GM12875 (cell line): ENCODE measurements around the gene HOXB4.
A peak's percentile ranks its signal among the peaks of the same experiment; 100 is the strongest.

ENCODE experiments used
- H3K4me3 ChIP-seq: one replicate; pipeline ENCODE4 v1.5.1; 2011; ENCODE audit warnings: low read depth, low read length, control low read depth
- TF ChIP-seq, protein P1 (sequence below): IDR thresholded peaks from 2 replicates; pipeline ENCODE4 v1.5.1; 2011; ENCODE audit warnings: low read depth, mild to moderate bottlenecking, control low read depth, inconsistent platforms, low read length, moderate library complexity, borderline replicate concordance; ENCODE audit not compliant: insufficient read depth

Gene HOXB4

DNA sequence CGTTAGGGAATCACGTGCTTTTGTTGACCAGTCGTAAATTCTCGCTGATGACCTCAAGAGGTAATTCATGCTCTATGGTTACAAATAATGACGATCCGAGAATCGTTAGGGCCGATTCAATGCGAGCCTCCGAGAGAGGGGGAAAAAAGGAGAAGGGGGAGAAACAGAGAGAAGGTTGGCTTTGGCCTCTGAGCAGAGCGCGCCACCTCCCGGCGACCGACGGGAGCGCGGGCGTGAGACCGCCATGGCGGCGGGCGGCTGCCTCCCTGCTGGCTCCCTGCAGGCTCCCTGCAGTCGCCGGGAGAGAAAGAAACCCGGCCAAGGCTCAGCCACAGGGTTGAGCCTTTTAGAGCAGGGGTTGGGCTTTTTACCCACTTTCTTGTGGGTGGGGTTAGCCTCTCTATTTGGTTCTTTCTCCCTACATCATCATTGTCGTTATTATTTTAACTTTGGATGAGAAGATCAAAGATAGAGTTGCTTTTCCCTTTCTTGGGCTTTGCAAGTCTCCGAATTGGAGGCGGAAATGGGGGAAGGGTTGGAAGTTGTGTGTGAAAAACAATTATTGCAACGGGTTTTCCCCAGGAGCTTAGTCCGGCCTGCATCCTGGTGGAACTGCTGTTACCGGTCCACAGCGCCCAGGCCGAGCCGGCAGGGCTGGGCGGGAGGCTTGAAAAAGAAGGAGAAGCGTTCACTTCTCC is 15.8 kb upstream of the HOXB4 start:
- peak overlapping the region; percentile 38 for H3K4me3 ChIP-seq
- TF ChIP-seq, protein P1, sequence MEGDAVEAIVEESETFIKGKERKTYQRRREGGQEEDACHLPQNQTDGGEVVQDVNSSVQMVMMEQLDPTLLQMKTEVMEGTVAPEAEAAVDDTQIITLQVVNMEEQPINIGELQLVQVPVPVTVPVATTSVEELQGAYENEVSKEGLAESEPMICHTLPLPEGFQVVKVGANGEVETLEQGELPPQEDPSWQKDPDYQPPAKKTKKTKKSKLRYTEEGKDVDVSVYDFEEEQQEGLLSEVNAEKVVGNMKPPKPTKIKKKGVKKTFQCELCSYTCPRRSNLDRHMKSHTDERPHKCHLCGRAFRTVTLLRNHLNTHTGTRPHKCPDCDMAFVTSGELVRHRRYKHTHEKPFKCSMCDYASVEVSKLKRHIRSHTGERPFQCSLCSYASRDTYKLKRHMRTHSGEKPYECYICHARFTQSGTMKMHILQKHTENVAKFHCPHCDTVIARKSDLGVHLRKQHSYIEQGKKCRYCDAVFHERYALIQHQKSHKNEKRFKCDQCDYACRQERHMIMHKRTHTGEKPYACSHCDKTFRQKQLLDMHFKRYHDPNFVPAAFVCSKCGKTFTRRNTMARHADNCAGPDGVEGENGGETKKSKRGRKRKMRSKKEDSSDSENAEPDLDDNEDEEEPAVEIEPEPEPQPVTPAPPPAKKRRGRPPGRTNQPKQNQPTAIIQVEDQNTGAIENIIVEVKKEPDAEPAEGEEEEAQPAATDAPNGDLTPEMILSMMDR = peak; percentile 93

DNA sequence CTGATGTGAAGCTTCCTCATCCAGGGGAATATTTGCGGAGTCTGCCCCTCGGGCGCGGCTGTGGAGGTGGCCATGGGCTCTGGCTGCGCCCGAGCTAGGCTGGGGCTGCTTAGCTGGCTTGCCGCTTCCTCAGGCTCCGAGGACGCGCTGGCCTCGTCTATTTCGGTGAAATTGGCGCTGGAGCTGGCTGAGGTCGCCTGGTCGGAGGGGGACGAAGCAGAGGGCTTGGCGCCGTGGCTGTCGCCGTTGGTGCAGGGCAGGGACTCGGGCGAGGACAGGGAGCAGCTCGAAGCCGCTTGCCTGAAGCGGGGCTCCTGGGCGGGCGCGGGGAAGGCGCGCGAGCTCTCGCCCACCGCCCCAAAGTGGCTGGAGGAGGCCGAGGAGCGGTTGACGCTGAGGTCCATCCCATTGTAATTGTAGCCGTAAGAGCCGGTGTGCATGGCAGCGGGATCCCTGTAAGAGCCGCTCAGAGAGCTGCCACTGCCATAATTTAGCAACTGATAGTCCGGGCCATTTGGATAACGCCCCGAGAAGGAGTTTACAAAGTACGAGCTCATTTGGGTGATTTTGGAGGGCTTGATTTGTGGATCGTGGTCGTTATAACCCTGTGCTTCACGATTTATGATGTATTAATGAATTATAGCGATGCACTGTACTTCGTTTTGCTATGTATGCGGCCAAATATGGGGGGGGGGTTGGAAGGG is 15.1 kb upstream of the HOXB4 start, which contains the start of gene HOXB5:
Gene HOXB5, minus strand, starts transcription at position 654 of the 704 bp plus-strand sequence. Its CDS starts 97 bp downstream, at position 557.
- TF ChIP-seq, protein P1 = no peak
- peak within 1 kb of the TSS; percentile 38 for H3K4me3 ChIP-seq

DNA sequence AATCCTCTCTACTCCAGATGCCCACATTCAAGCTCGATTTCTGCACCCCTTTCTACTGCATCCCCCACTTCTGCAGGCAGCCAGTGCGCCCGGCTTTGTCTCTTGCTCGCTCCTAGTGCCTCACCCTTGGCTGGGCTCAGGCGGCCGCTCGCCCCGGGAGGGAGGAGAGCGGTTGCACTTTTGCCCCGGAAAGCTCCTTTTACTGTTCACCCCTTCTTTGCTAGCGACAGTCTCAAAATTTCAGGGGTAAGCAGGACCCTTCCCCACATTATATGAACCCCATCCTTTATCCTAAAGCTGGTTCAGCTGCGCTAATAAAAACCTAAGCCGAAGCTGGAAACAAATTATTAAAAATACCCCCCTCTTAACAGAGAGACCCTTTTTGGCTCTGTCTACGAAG is 14.4 kb upstream of the HOXB4 start:
- no peak overlapping the region for H3K4me3 ChIP-seq
- TF ChIP-seq, protein P1 = no peak

DNA sequence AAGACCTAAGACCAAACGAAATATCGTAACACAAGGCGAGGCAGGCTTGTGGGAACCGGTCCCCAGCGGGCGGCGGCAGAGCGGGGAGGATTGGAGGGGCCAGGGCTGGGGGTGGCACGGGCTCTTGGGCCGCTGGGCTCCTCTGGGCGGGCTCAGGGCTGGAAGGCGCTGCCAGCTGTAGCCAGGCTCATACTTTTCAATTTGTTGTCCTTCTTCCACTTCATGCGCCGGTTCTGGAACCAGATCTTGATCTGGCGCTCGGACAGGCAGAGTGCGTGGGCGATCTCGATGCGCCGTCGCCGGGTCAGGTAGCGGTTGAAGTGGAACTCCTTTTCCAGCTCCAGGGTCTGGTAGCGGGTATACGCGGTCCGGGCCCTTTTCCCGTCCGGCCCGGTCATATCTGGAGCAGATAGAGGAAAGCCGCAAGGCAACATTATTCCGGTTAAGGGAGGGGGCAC is 13.9 kb upstream of the HOXB4 start:
- no peak overlapping the region for H3K4me3 ChIP-seq
- TF ChIP-seq, protein P1 = no peak

DNA sequence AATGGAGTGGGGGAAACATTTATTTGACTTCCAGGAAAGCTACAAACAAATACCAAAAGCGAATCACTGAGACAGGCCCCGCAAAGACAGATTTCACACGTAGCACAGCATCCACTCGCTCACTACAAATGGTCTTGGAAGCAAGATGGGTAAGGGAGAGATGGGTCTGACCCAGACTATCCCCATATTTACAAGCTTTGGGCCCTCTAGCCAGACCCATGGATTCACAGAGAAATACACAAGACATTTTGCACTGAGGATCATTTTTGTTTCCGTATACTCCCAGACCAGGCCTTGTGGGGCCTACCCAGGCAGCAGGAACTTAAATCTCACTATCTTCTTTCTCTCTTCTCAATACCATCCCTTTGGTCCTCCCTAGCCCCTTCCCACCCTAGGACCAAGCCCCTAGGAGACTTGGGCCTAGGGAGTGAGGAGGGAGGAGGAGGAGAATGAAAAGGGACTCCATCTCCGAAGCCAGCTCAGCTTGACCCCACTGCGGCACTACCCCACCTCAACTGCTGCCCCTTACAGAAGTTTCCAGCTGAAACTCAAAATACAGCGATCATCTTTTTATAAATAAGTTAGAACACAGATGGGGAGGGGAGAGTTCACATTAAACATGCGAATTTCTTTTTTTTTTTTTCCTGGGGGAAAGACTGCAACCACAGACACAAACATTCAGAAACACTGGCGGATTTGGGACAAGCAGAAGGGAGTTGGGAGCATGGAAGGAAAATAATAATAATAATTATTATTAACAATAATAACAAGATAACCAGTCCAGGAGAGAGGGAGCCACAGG is 13.3 kb upstream of the HOXB4 start:
- no peak overlapping the region for H3K4me3 ChIP-seq
- TF ChIP-seq, protein P1 = no peak

DNA sequence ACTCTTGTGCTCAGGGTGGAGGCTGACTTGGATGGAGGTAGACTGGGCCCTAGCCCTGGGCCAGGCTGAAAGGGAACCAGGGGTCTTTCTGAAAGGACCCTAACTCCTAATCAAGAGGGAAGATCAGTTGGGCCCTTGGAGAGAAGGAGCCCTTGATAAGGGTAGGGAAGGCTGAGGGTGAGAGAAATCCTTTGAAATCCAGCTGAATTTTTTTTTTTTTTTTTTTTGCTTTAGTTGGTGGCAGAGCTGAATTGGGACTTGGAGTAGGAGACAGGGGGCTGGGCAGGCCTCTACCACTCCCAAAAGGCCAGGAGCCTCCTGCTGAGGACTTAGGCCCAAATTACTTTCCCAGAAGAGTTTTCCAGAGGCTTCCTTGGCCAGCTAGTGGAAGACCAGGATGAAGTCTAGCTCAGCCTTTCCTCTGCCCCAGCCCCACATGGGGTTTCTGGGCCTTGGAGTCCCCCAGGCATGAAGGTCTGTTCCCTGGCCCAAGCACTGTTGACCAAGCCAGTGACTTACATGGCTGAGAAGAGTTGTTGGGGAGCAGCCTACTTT is 12.5 kb upstream of the HOXB4 start:
- H3K4me3 ChIP-seq = no peak overlapping the region
- TF ChIP-seq, protein P1 = no peak
